ENCODE measurements around the gene GOPC.
A peak's percentile ranks its signal among the peaks of the same experiment; 100 is the strongest.

Gene GOPC

GRCh38 chr6:117568247-117568646 is 34.1 kb downstream of the GOPC start:
- DNase-seq, result no peak
- Mint-ChIP-seq H3K27ac (no peak overlapping the region), H3K9me3 (no peaks in the 10 kb centered on the region), H3K27me3 (ENCODE audit: low read depth, poor library complexity) (no peaks in the 10 kb centered on the region), H3K4me1 (no peaks in the 10 kb centered on the region), H3K4me3 (no peak overlapping the region), H3K36me3 (ENCODE audit: low read depth) (peaks cover 28% of the 10 kb centered on the region)
- no peak for TF ChIP-seq CTCF (IDR thresholded peaks at IDR 0.05)

GRCh38 chr6:117564681-117565080 is 37.6 kb downstream of the GOPC start:
- H3K4me3 Mint-ChIP-seq, result no peak overlapping the region
- H3K36me3 Mint-ChIP-seq (ENCODE audit: low read depth), result peaks cover 18% of the 10 kb centered on the region
- no peak for DNase-seq
- H3K27ac Mint-ChIP-seq, result peak overlapping the region; percentile 44
- H3K27me3 Mint-ChIP-seq (ENCODE audit: low read depth, poor library complexity), result no peaks in the 10 kb centered on the region
- no peaks in the 10 kb centered on the region for H3K4me1 Mint-ChIP-seq
- no peaks in the 10 kb centered on the region for H3K9me3 Mint-ChIP-seq
- no peak for TF ChIP-seq CTCF (IDR thresholded peaks at IDR 0.05)

- no peaks in the 10 kb centered on the region for H3K4me1 Mint-ChIP-seq
- no peak overlapping the region for H3K4me3 Mint-ChIP-seq
- no peaks in the 10 kb centered on the region for H3K9me3 Mint-ChIP-seq
- H3K27me3 Mint-ChIP-seq (ENCODE audit: low read depth, poor library complexity), result no peaks in the 10 kb centered on the region
- TF ChIP-seq CTCF (IDR thresholded peaks at IDR 0.05), result no peak
- no peak for DNase-seq
- peaks cover 9% of the 10 kb centered on the region for H3K36me3 Mint-ChIP-seq (ENCODE audit: low read depth)
- peak overlapping the region; percentile 36 for H3K27ac Mint-ChIP-seq
Observed at GRCh38 chr6:117561128-117561527, 41.2 kb downstream of the GOPC start.

GRCh38 chr6:117559299-117559698 is 43.0 kb downstream of the GOPC start:
- H3K4me1 Mint-ChIP-seq, result peaks cover 5% of the 10 kb centered on the region
- DNase-seq, result no peak
- H3K27me3 Mint-ChIP-seq (ENCODE audit: low read depth, poor library complexity), result no peaks in the 10 kb centered on the region
- peaks cover 9% of the 10 kb centered on the region for H3K36me3 Mint-ChIP-seq (ENCODE audit: low read depth)
- H3K27ac Mint-ChIP-seq, result no peak overlapping the region
- H3K9me3 Mint-ChIP-seq, result no peaks in the 10 kb centered on the region
- no peak for TF ChIP-seq CTCF (IDR thresholded peaks at IDR 0.05)
- no peak overlapping the region for H3K4me3 Mint-ChIP-seq

- TF ChIP-seq CTCF (IDR thresholded peaks at IDR 0.05), result no peak
- H3K36me3 Mint-ChIP-seq (ENCODE audit: low read depth), result peaks cover 9% of the 10 kb centered on the region
- no peaks in the 10 kb centered on the region for H3K27me3 Mint-ChIP-seq (ENCODE audit: low read depth, poor library complexity)
- no peak overlapping the region for H3K4me3 Mint-ChIP-seq
- no peak for DNase-seq
- H3K4me1 Mint-ChIP-seq, result peaks cover 5% of the 10 kb centered on the region
- no peak overlapping the region for H3K27ac Mint-ChIP-seq
- H3K9me3 Mint-ChIP-seq, result no peaks in the 10 kb centered on the region
Observed at GRCh38 chr6:117558818-117559217, 43.5 kb downstream of the GOPC start.

- no peak for DNase-seq
- no peak for TF ChIP-seq CTCF (IDR thresholded peaks at IDR 0.05)
- Mint-ChIP-seq H3K27ac (no peak overlapping the region), H3K27me3 (ENCODE audit: low read depth, poor library complexity) (no peaks in the 10 kb centered on the region), H3K36me3 (ENCODE audit: low read depth) (peaks cover 6% of the 10 kb centered on the region), H3K4me3 (no peak overlapping the region), H3K4me1 (peaks cover 5% of the 10 kb centered on the region), H3K9me3 (no peaks in the 10 kb centered on the region)
Observed at GRCh38 chr6:117557951-117558350, 44.4 kb downstream of the GOPC start.

Data from nephron progenitor cell (in vitro differentiated cells).